22Rv1 (cell line): ENCODE measurements around the gene ZNF32.

Source experiments
- CTCF ChIP-seq: fragments of 450-650 bp; IDR thresholded peaks from 2 replicates; pipeline ENCODE4 v1.5.1; 2017; ENCODE audit warnings: mild to moderate bottlenecking
- ZFX ChIP-seq: fragments of 450-650 bp; IDR thresholded peaks from 2 replicates; pipeline ENCODE4 v1.6.1; 2017; ENCODE audit warnings: antibody characterized with exemption, borderline replicate concordance

- TF ChIP-seq CTCF (no peak), ZFX (no peak)
Observed at GRCh38 chr10:43695730-43696129, 47.0 kb upstream of the ZNF32 start.
